ENCODE results near the gene DOCK4.

DOCK4 gene

GRCh38 chr7:112080978-112081377 is 125.2 kb downstream of the DOCK4 start:
- peak overlapping the region; percentile 1; the same call in 1 of the 2 replicates for H3K4me3 ChIP-seq (ENCODE audit: control insufficient read depth, low read depth, low read length)
- DNase-seq (ENCODE audit: low read depth), result no peak
- TF ChIP-seq CTCF (IDR thresholded peaks at IDR 0.05; ENCODE audit: control insufficient read depth, insufficient read depth, low read depth, low read length, missing control alignments), result no peak

- 0 out of 2 replicates have a peak overlapping the region, but pooled peaks have one; percentile 1 for H3K4me3 ChIP-seq (ENCODE audit: control insufficient read depth, low read depth, low read length)
- peak; percentile 66 for DNase-seq (ENCODE audit: low read depth)
- no peak for TF ChIP-seq CTCF (IDR thresholded peaks at IDR 0.05; ENCODE audit: control insufficient read depth, insufficient read depth, low read depth, low read length, missing control alignments)
Measured at GRCh38 chr7:112080441-112080840, 125.8 kb downstream of the DOCK4 start.

GRCh38 chr7:112079673-112080072 is 126.5 kb downstream of the DOCK4 start:
- no peak for TF ChIP-seq CTCF (IDR thresholded peaks at IDR 0.05; ENCODE audit: control insufficient read depth, insufficient read depth, low read depth, low read length, missing control alignments)
- H3K4me3 ChIP-seq (ENCODE audit: control insufficient read depth, low read depth, low read length), result no peak overlapping the region
- DNase-seq (ENCODE audit: low read depth), result no peak

- DNase-seq (ENCODE audit: low read depth), result no peak
- TF ChIP-seq CTCF (IDR thresholded peaks at IDR 0.05; ENCODE audit: control insufficient read depth, insufficient read depth, low read depth, low read length, missing control alignments), result no peak
- H3K4me3 ChIP-seq (ENCODE audit: control insufficient read depth, low read depth, low read length), result no peak overlapping the region
Measured at GRCh38 chr7:112079122-112079521, 127.1 kb downstream of the DOCK4 start.

- no peak overlapping the region for H3K4me3 ChIP-seq (ENCODE audit: control insufficient read depth, low read depth, low read length)
- DNase-seq (ENCODE audit: low read depth), result no peak
- no peak for TF ChIP-seq CTCF (IDR thresholded peaks at IDR 0.05; ENCODE audit: control insufficient read depth, insufficient read depth, low read depth, low read length, missing control alignments)
Measured at GRCh38 chr7:112076324-112076723, 129.9 kb downstream of the DOCK4 start.

GRCh38 chr7:112074464-112074863 is 131.7 kb downstream of the DOCK4 start:
- DNase-seq (ENCODE audit: low read depth), result no peak
- H3K4me3 ChIP-seq (ENCODE audit: control insufficient read depth, low read depth, low read length), result no peak overlapping the region
- TF ChIP-seq CTCF (IDR thresholded peaks at IDR 0.05; ENCODE audit: control insufficient read depth, insufficient read depth, low read depth, low read length, missing control alignments), result no peak

- DNase-seq (ENCODE audit: low read depth), result no peak
- H3K4me3 ChIP-seq (ENCODE audit: control insufficient read depth, low read depth, low read length), result no peak overlapping the region
- TF ChIP-seq CTCF (IDR thresholded peaks at IDR 0.05; ENCODE audit: control insufficient read depth, insufficient read depth, low read depth, low read length, missing control alignments), result no peak
Measured at GRCh38 chr7:112073530-112073929, 132.7 kb downstream of the DOCK4 start.
